ENCODE results near the gene KRT71.

DNA sequence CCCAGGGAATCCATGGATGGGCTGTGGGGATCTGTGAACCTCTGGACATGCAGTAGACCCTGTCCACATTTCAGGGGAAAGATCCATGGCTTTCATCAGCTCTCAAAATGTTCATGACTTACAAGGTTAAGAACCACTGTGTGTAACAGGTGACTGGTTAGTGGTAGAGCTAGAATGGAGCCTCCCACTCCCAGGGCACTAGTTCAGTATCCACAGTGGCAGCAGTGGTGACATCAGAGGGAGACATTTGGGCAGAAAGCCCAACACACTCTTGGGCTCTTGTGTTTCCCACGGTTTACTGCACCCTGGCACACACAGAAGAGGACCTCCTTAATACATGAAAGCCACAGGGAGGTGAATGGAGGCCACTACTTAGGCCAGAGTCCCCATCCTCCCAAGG is 11.6 kb upstream of the KRT71 start:
- TF ChIP-seq POLR2A (IDR thresholded peaks at IDR 0.05; ENCODE audit: low read length): no peak
- TF ChIP-seq GATA1 (IDR thresholded peaks at IDR 0.05; ENCODE audit: low read depth, low read length): no peak

Measured in erythroblast (primary cell).